Posterior vena cava (tissue), 2 donors: Measurements from ENCODE around the gene SH3GL3. TPM values are rescaled to one million over a fixed set of nuclear protein-coding genes. Genes with fewer than 3 reads are reported as not detected.

Experiments
- DNase-seq: peaks from one replicate; pipeline ENCODE4 v3.0.0-alpha.2; 2020; ENCODE audit warnings: low spot score
- intact Hi-C, 2 donors: fragments of 100-400 bp; cut with DNase I; formaldehyde crosslinking; loops; one replicate each; pipeline versions ENCODE4 v1.14.1 to v1.14.2; 2022 to 2023
- total RNA-seq, 2 donors: library from RNA; stranded (reverse); fragmentation: NEBNext Ultra II Directional; extraction: Animal tissue kit (Norgen Biotek cat#: 25700); gene quantifications; one replicate each; pipeline ENCODE4 v1.2.1, GENCODE V29; 2021
- donor health status: DM: yes; HTN: yes; CAD: no.
- donor health status: DM: yes; HTN: yes; CAD: no.

Gene SH3GL3
- total RNA-seq, 2 donors from 2014 or later: 0.29 TPM; not detected in 1

GRCh38 chr15:83555383-83555782, 108.2 kb downstream of the SH3GL3 start:
- intact Hi-C loops: loop anchor here in 1 of 2 donors (10.0 kb wide), 1 partner anchor 121 kb away; no protein-coding TSS in a partner anchor
- no peak for DNase-seq

- intact Hi-C loops: loop anchor here in 1 of 2 donors (10.0 kb wide), 1 partner anchor 121 kb away; no protein-coding TSS in a partner anchor
- DNase-seq: no peak
These were observed 108.9 kb downstream of the SH3GL3 start for GRCh38 chr15:83556068-83556467.

- no peak for DNase-seq
- intact Hi-C loops: loop anchor here in 1 of 2 donors (10.0 kb wide), 1 partner anchor 122 kb away; no protein-coding TSS in a partner anchor
These were observed 109.6 kb downstream of the SH3GL3 start for GRCh38 chr15:83556754-83557153.

- intact Hi-C loops: loop anchor here in 1 of 2 donors (10.0 kb wide), 1 partner anchor 123 kb away; no protein-coding TSS in a partner anchor
- DNase-seq: no peak
These were observed 111.0 kb downstream of the SH3GL3 start for GRCh38 chr15:83558146-83558545.

GRCh38 chr15:83559310-83559966, 112.3 kb downstream of the SH3GL3 start:
- DNase-seq: no peak
- intact Hi-C loops: loop anchor here in 1 of 2 donors (10.0 kb wide), 1 partner anchor 125 kb away; no protein-coding TSS in a partner anchor

GRCh38 chr15:83561661-83562060, 114.5 kb downstream of the SH3GL3 start:
- intact Hi-C loops: no loop called here
- no peak for DNase-seq

GRCh38 chr15:83565138-83565537, 118.0 kb downstream of the SH3GL3 start:
- no peak for DNase-seq
- intact Hi-C loops: no loop called here

- intact Hi-C loops: no loop called here
- no peak for DNase-seq
These were observed 118.5 kb downstream of the SH3GL3 start for GRCh38 chr15:83565553-83566159.

GRCh38 chr15:83567318-83567717, 120.2 kb downstream of the SH3GL3 start:
- intact Hi-C loops: no loop called here
- no peak for DNase-seq

GRCh38 chr15:83569341-83569740, 122.2 kb downstream of the SH3GL3 start:
- intact Hi-C loops: no loop called here
- no peak for DNase-seq

GRCh38 chr15:83570756-83571155, 123.6 kb downstream of the SH3GL3 start:
- intact Hi-C loops: loop anchor here in 1 of 2 donors (10.0 kb wide), 1 partner anchor 136 kb away; no protein-coding TSS in a partner anchor
- DNase-seq: no peak

GRCh38 chr15:83571820-83572707, 124.9 kb downstream of the SH3GL3 start:
- no peak for DNase-seq
- intact Hi-C loops: loop anchor here in 1 of 2 donors (1.0 to 10.0 kb wide), 2 partner anchors 38 to 137 kb away; no protein-coding TSS in a partner anchor

- DNase-seq: no peak
- intact Hi-C loops: loop anchor here in 1 of 2 donors (10.0 kb wide), 1 partner anchor 140 kb away; no protein-coding TSS in a partner anchor
These were observed 127.2 kb downstream of the SH3GL3 start for GRCh38 chr15:83574345-83574744.

- intact Hi-C loops: loop anchor here in 1 of 2 donors (10.0 kb wide), 1 partner anchor 144 kb away; no protein-coding TSS in a partner anchor
- no peak for DNase-seq
These were observed 131.6 kb downstream of the SH3GL3 start for GRCh38 chr15:83578691-83579090.

- intact Hi-C loops: no loop called here
- DNase-seq: no peak
These were observed 134.2 kb downstream of the SH3GL3 start for GRCh38 chr15:83581381-83581780.

GRCh38 chr15:83582381-83582780, 135.2 kb downstream of the SH3GL3 start:
- intact Hi-C loops: no loop called here
- DNase-seq: no peak

GRCh38 chr15:83585601-83586335, 138.6 kb downstream of the SH3GL3 start:
- no peak for DNase-seq
- intact Hi-C loops: no loop called here

- intact Hi-C loops: no loop called here
- no peak for DNase-seq
These were observed 139.9 kb downstream of the SH3GL3 start for GRCh38 chr15:83587091-83587490.

GRCh38 chr15:83588441-83588840, 141.3 kb downstream of the SH3GL3 start:
- DNase-seq: no peak

More at GRCh38 chr15:83588441-83588840, 141.3 kb downstream of the SH3GL3 start:
- intact Hi-C loops: no loop called here
